Adrenal gland (tissue), 12 donors: ENCODE results near the gene YIF1B. TPM values are rescaled to one million over a fixed set of nuclear protein-coding genes. Genes with fewer than 3 reads are reported as not detected.
A peak's percentile ranks its signal among the peaks of the same experiment; 100 is the strongest.
"Not testable (repeated sequence)": the region's sequence is repeated elsewhere in the genome, so short reads cannot be mapped to it uniquely, and the experiment has no call there.

ENCODE experiments used
- DNase-seq, 7 donors: peaks; one replicate each; pipeline ENCODE4 v3.0.0-alpha.2; 2019 to 2020
- H3K27ac ChIP-seq, 5 donors: fragments of 200-600 bp; sonication (generic) in 4 of 5; 1 replicate in 3 of 5; 2 replicates in 2 of 5; pipeline versions ENCODE4 v1.5.1 to v1.8.0; 2016 to 2020; ENCODE audit warnings: mild to moderate bottlenecking in 1 of 5
- H3K27me3 ChIP-seq: fragments of 200-600 bp; 2 replicates; pipeline ENCODE4 v1.8.0; 2021
- H3K36me3 ChIP-seq, 2 donors: fragments of 200-600 bp; replicated peaks in 1 of 2; 1 replicate in 1 of 2; 2 replicates in 1 of 2; pipeline versions ENCODE4 v1.5.1 to v1.8.0; 2018 to 2022
- H3K4me1 ChIP-seq, 2 donors: fragments of 200-600 bp; replicated peaks in 1 of 2; 1 replicate in 1 of 2; 2 replicates in 1 of 2; pipeline versions ENCODE4 v1.5.1 to v1.8.0; 2018 to 2021
- H3K4me3 ChIP-seq, 4 donors: fragments of 200-600 bp; sonication (generic) in 3 of 4; one replicate each; pipeline ENCODE4 v1.5.1; 2016 to 2018
- H3K9me3 ChIP-seq, 3 donors: fragments of 200-600 bp; sonication (generic) in 1 of 3; replicated peaks in 1 of 3; 1 replicate in 2 of 3; 2 replicates in 1 of 3; pipeline versions ENCODE4 v1.5.1 to v1.8.0; 2016 to 2021
- POLR2A ChIP-seq, 2 donors: fragments of 450-650 bp; IDR thresholded peaks; one replicate each; pipeline ENCODE4 v1.6.1; 2017; ENCODE audit warnings: antibody characterized with exemption in 2 of 2, mild to moderate bottlenecking in 2 of 2, moderate library complexity in 1 of 2
- WGBS, 4 donors: extraction: QIAGEN DNeasy Blood & Tissue Kit in 2 of 4; methylation state at CpG; one replicate each; pipeline versions ENCODE4 v1.1.5 to v1.1.7; 2013 to 2017; 5-methylcytosine and 5-hydroxymethylcytosine counted together
- intact Hi-C, 2 donors: fragments of 100-400 bp; cut with DNase I; formaldehyde crosslinking; loops; one replicate each; pipeline versions ENCODE4 v1.14.1 to v1.15.0; 2022 to 2023
- polyA plus RNA-seq, 3 donors: library from polyadenylated mRNA; stranded (reverse); fragments of 200-250 nt in 2 of 3; fragments of 350-450 nt in 1 of 3; fragmentation: Illumina TruSeq in 1 of 3; extraction: RNeasy Lipid Tissue Mini Kit (QIAGEN cat#74804) in 1 of 3; gene quantifications; one replicate each; pipeline ENCODE4 v1.2.3, GENCODE V29; 2013 to 2014
- total RNA-seq, 9 donors: library from RNA; depleted of rRNA in 4 of 9; stranded (reverse); fragments of >200 nt in 4 of 9; fragments of 120-200 nt in 1 of 9; fragmentation: NEBNext Ultra II Directional in 1 of 9; extraction: Animal tissue kit (Norgen Biotek cat#: 25700) in 1 of 9; gene quantifications; one replicate each; pipeline versions ENCODE4 v1.1.0 to v1.2.4, GENCODE V29; 2013 to 2023
- TF ChIP-seq, protein P1 (sequence below), 6 experiments: fragments of 450-650 bp in 4 of 6; fragments of 200-600 bp in 2 of 6; sonication (generic) in 1 of 6; IDR thresholded peaks; 1 replicate in 5 of 6; 2 replicates in 1 of 6; pipeline versions ENCODE4 v1.5.1 to v1.8.0; 2016 to 2021; ENCODE audit warnings: antibody characterized with exemption in 6 of 6, mild to moderate bottlenecking in 2 of 6, moderate library complexity in 1 of 6
- donor health status: healthy with polysubstance abuse.
- donor health status: Bipolar disorder and iron deficiency.
- donor health status: DM: yes; HTN: yes; CAD: no.
- donor health status: DM: no; HTN: no; CAD: no.
- donor health status: DM: no; HTN: no; CAD: no.
- donor health status: DM: yes; HTN: yes; CAD: no.

The YIF1B gene
- total and polyA plus RNA-seq, 12 donors: 23.5 to 57.0 (median 39.6) TPM

DNA sequence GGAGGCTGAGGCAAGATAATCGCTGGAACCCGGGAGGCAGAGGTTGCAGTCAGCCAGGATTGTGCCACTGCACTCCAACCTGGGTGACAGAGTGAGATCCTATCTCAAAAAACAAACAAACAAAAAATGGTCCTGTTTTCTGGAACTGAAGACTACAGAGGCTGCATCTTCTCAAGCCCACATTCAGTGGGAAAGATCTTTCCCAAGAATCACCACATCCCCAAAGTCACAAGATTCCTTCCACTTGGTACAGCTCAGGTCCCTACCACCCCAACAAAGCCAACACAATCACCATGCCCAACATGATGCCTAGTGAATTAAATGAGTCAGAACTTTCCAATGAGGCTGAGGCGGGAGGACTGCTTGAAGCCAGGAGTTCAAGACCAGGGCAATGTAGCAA lies 35.1 kb upstream of the YIF1B start:
- 78 to 92% (median 89%) methylated on average over 3 of the region's 3 CpGs for WGBS, 4 donors
- Histone ChIP-seq H3K4me3 (no peak overlapping the region), H3K36me3 (no peaks in the 10 kb centered on the region), H3K27ac (no peak overlapping the region), H3K27me3 (no peaks in the 10 kb centered on the region), H3K9me3 (no peaks in the 10 kb centered on the region), H3K4me1 (no peaks in the 10 kb centered on the region)
- DNase-seq: no peak
- TF ChIP-seq, protein P1, sequence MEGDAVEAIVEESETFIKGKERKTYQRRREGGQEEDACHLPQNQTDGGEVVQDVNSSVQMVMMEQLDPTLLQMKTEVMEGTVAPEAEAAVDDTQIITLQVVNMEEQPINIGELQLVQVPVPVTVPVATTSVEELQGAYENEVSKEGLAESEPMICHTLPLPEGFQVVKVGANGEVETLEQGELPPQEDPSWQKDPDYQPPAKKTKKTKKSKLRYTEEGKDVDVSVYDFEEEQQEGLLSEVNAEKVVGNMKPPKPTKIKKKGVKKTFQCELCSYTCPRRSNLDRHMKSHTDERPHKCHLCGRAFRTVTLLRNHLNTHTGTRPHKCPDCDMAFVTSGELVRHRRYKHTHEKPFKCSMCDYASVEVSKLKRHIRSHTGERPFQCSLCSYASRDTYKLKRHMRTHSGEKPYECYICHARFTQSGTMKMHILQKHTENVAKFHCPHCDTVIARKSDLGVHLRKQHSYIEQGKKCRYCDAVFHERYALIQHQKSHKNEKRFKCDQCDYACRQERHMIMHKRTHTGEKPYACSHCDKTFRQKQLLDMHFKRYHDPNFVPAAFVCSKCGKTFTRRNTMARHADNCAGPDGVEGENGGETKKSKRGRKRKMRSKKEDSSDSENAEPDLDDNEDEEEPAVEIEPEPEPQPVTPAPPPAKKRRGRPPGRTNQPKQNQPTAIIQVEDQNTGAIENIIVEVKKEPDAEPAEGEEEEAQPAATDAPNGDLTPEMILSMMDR (IDR thresholded peaks at IDR 0.05): no peak
- no peak for TF ChIP-seq POLR2A (IDR thresholded peaks at IDR 0.05)
- intact Hi-C loops: no loop called here

DNA sequence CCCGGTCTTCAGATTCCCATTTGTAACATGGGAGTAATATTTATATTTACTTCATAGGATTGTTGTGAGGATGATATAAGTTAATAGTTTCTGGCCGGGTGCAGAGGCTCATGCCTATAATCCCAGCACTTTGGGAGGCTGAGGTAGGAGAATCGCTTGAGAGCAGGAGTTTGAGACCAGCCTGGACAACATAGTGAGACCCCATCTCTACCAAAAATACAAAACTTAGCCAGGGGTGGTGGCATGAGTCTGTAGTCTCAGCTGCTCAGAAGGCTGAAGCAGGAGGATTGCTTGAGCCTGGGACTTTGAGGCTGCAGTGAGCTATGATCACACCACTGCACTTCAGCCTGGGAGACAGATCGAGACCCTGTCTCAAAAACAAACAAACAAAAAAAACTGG lies 31.1 kb upstream of the YIF1B start:
- Histone ChIP-seq H3K36me3 (no peaks in the 10 kb centered on the region), H3K27me3 (no peaks in the 10 kb centered on the region), H3K4me1 (no peaks in the 10 kb centered on the region), H3K27ac (no peak overlapping the region), H3K9me3 (no peaks in the 10 kb centered on the region), H3K4me3 (no peak overlapping the region)
- WGBS, 4 donors: 84 to 95% (median 90%) methylated on average over 4 of the region's 4 CpGs
- intact Hi-C loops: no loop called here
- TF ChIP-seq POLR2A (IDR thresholded peaks at IDR 0.05): no peak
- TF ChIP-seq, protein P1 (IDR thresholded peaks at IDR 0.05): no peak
- no peak for DNase-seq

GRCh38 chr19:38340927-38341326 lies 25.2 kb upstream of the YIF1B start:
- H3K36me3 ChIP-seq: no peaks in the 10 kb centered on the region
- TF ChIP-seq, protein P1 (IDR thresholded peaks at IDR 0.05): no peak
- no peak overlapping the region for H3K27ac ChIP-seq
- WGBS, 4 donors: 86 to 97% (median 94%) methylated on average over 2 of the region's 2 CpGs
- no peaks in the 10 kb centered on the region for H3K27me3 ChIP-seq
- no peaks in the 10 kb centered on the region for H3K9me3 ChIP-seq
- peaks cover 0 to 5% of the 10 kb centered on the region in 2 donors for H3K4me1 ChIP-seq
- intact Hi-C loops: no loop called here
- no peak overlapping the region for H3K4me3 ChIP-seq
- no peak for DNase-seq

DNA sequence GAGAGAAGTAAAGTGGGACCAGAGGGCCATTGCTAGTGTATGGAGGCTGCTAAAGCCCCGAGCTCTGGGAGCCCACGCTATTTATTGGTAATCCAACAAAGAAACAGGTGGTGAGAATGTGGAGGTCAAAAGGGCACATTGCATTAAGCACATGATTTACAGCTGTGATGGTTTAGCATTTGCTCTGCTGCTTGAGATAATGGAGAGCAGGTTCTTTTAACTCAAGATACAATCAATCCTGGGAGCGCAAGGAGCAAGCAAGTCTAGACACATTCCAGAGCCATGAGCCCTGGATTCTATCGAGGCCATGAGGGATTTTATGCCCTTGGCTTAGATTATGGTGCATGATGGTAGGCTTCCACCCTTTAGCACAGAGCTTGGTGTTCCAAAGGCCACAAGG lies 23.3 kb upstream of the YIF1B start:
- H3K27me3 ChIP-seq, H3K27ac ChIP-seq, H3K9me3 ChIP-seq, H3K36me3 ChIP-seq, DNase-seq, H3K4me3 ChIP-seq, H3K4me1 ChIP-seq: not testable (repeated sequence)
- intact Hi-C loops: loop anchor here in 1 of 2 donors (5.0 kb wide), 1 partner anchor 33 kb away; the partner anchor contains the start of gene PSMD8
- 68 to 81% (median 76%) methylated on average over 4 of the region's 4 CpGs for WGBS, 4 donors

DNA sequence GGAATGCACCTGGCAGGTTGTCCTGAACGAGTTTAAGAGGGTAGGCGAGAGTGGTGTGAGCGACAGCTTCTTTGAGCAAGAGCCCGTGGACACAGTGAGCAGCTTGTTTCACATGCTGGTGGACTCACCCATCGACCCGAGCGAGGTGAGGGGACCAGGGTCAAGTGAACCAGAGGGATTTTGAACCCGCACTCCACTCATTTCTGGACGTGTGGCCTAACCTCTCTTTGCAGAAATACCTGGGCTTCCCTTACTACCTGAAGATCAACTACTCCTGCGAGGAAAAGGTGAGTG lies 21.6 kb upstream of the YIF1B start:
- intact Hi-C loops: loop anchor here in 1 of 2 donors (5.0 kb wide), 1 partner anchor 35 kb away; the partner anchor contains the start of gene PSMD8
- Histone ChIP-seq H3K27ac (peak overlapping the region in 3 of 5 donors; percentile 94 to 97 (median 95)), H3K36me3 (no peaks in the 10 kb centered on the region), H3K9me3 (no peaks in the 10 kb centered on the region), H3K27me3 (no peaks in the 10 kb centered on the region), H3K4me1 (peaks cover 0 to 5% of the 10 kb centered on the region in 2 donors), H3K4me3 (peak overlapping the region in 2 of 4 donors; percentile 64 to 89)
- TF ChIP-seq, protein P1 (IDR thresholded peaks at IDR 0.05): no peak
- no peak for TF ChIP-seq POLR2A (IDR thresholded peaks at IDR 0.05)
- 56 to 69% (median 58%) methylated on average over 8 to 10 of the region's 10 CpGs for WGBS, 4 donors
- DNase-seq: no peak
